IMR-90 (cell line): ENCODE measurements around the gene LZTS3. TPM values are rescaled to one million over a fixed set of nuclear protein-coding genes. Genes with fewer than 3 reads are reported as not detected.

Experiments used
- ATAC-seq: fragments of 200-7000 bp; cut with Tn5 transposase; 2 replicates; pipeline ENCODE4 v1.9.1; 2020; ENCODE audit warnings: low read depth, mild to moderate bottlenecking, moderate library complexity
- BruUV-seq: library from RNA; stranded (reverse); fragments of 400-500 nt; replicated peaks from 2 replicates; lab custom pipeline; 2021; lab: Mats Ljungman, UMichigan
- CTCF ChIA-PET: fragments of 300-600 bp; formaldehyde crosslinking; extraction: SDS; loops from one replicate; lab custom pipeline; 2021; ENCODE audit warnings: antibody characterized with exemption; lab: Yijun Ruan, JAX
- POLR2A ChIA-PET: fragments of 300-600 bp; sonication (Branson Sonifier 250); formaldehyde crosslinking; loops from one replicate; lab custom pipeline; 2022; ENCODE audit warnings: antibody characterized with exemption; ENCODE audit not compliant: unreplicated experiment; lab: Charles Lee
- DNase-seq: peaks from one replicate; pipeline ENCODE4 v3.0.0; 2013
- H2AFZ ChIP-seq: replicated peaks from 2 replicates; pipeline ENCODE3; 2013; ENCODE audit warnings: low read length, mild to moderate bottlenecking; ENCODE audit not compliant: poor library complexity
- H2AK5ac ChIP-seq: 2 replicates; pipeline ENCODE4 v1.6.1; 2013; ENCODE audit warnings: low read depth, low read length, inconsistent platforms
- H2AK9ac ChIP-seq: replicated peaks from 2 replicates; pipeline ENCODE3; 2013; ENCODE audit warnings: mild to moderate bottlenecking, low read depth, low read length, moderate library complexity; ENCODE audit not compliant: poor library complexity
- H2BK120ac ChIP-seq: 2 replicates; pipeline ENCODE4 v1.6.1; 2013; ENCODE audit warnings: low read depth, low read length, inconsistent platforms
- H2BK15ac ChIP-seq: 3 replicates; pipeline ENCODE4 v1.6.1; 2013; ENCODE audit warnings: low read depth, low read length, inconsistent platforms
- H2BK20ac ChIP-seq: 2 replicates; pipeline ENCODE4 v1.6.1; 2013; ENCODE audit warnings: low read depth, mild to moderate bottlenecking, inconsistent platforms, low read length, moderate library complexity
- H2BK5ac ChIP-seq: 2 replicates; pipeline ENCODE4 v1.6.1; 2013; ENCODE audit warnings: mild to moderate bottlenecking, low read depth, low read length, inconsistent platforms; ENCODE audit not compliant: poor library complexity, severe bottlenecking
- H3K14ac ChIP-seq: replicated peaks from 2 replicates; pipeline ENCODE4 v1.6.1; 2013; ENCODE audit warnings: low read depth, low read length, inconsistent platforms
- H3K18ac ChIP-seq: 2 replicates; pipeline ENCODE4 v1.6.1; 2013; ENCODE audit warnings: low read depth, low read length, control low read depth
- H3K23ac ChIP-seq: 2 replicates; pipeline ENCODE4 v1.6.1; 2013; ENCODE audit warnings: low read depth, low read length, inconsistent platforms
- H3K27ac ChIP-seq: 2 replicates; pipeline ENCODE4 v1.5.1; 2013; ENCODE audit warnings: mild to moderate bottlenecking, control low read depth, low read length; ENCODE audit not compliant: insufficient read depth
- H3K27me3 ChIP-seq: 2 replicates; pipeline ENCODE4 v1.6.1; 2013; ENCODE audit warnings: low read length; ENCODE audit not compliant: control insufficient read depth, insufficient read depth
- H3K36me3 ChIP-seq: 2 replicates; pipeline ENCODE4 v1.6.1; 2013; ENCODE audit warnings: low read length, mixed read lengths; ENCODE audit not compliant: control insufficient read depth, insufficient read depth
- H3K4ac ChIP-seq: 2 replicates; pipeline ENCODE4 v1.6.1; 2013; ENCODE audit warnings: low read depth, low read length, inconsistent platforms
- H3K4me1 ChIP-seq: 2 replicates; pipeline ENCODE4 v1.6.1; 2013; ENCODE audit warnings: low read length, mixed read lengths; ENCODE audit not compliant: control insufficient read depth, insufficient read depth
- H3K4me2 ChIP-seq: 2 replicates; pipeline ENCODE4 v1.6.1; 2013; ENCODE audit warnings: low read depth, mild to moderate bottlenecking, control low read depth, low read length, moderate library complexity
- H3K4me3 ChIP-seq: 2 replicates; pipeline ENCODE4 v1.5.1; 2013; ENCODE audit warnings: low read depth, mild to moderate bottlenecking, control low read depth, low read length, moderate library complexity; ENCODE audit not compliant: insufficient read depth
- H3K56ac ChIP-seq: 2 replicates; pipeline ENCODE4 v1.6.1; 2013; ENCODE audit warnings: low read length, inconsistent platforms; ENCODE audit not compliant: insufficient read depth; ENCODE audit errors: extremely low read depth
- H3K79me1 ChIP-seq, 2 experiments: 2 replicates each; pipeline ENCODE4 v1.6.1; 2013; ENCODE audit warnings: low read length in 2 of 2, inconsistent platforms in 1 of 2, low read depth in 1 of 2
- H3K9ac ChIP-seq: 2 replicates; pipeline ENCODE4 v1.6.1; 2013; ENCODE audit warnings: low read depth, low read length, control low read depth
- H3K9me1 ChIP-seq: 2 replicates; pipeline ENCODE4 v1.6.1; 2013; ENCODE audit warnings: low read length, inconsistent platforms; ENCODE audit not compliant: insufficient read depth
- H3K9me3 ChIP-seq: 2 replicates; pipeline ENCODE4 v1.6.1; 2013; ENCODE audit warnings: low read length; ENCODE audit not compliant: control insufficient read depth, insufficient read depth
- H4K20me1 ChIP-seq: 2 replicates; pipeline ENCODE4 v1.6.1; 2013; ENCODE audit warnings: low read length, inconsistent platforms; ENCODE audit not compliant: insufficient read depth
- H4K5ac ChIP-seq: 2 replicates; pipeline ENCODE4 v1.6.1; 2013; ENCODE audit warnings: mild to moderate bottlenecking, low read depth, low read length, control low read depth
- H4K8ac ChIP-seq, 2 experiments: 2 replicates each; pipeline ENCODE4 v1.6.1; 2013; ENCODE audit warnings: low read depth in 2 of 2, low read length in 2 of 2, control low read depth in 1 of 2, inconsistent platforms in 1 of 2
- H4K91ac ChIP-seq: 2 replicates; pipeline ENCODE4 v1.6.1; 2013; ENCODE audit warnings: low read depth, low read length, inconsistent platforms; ENCODE audit not compliant: insufficient read depth
- BHLHE40 ChIP-seq: fragments of 150-350 bp; IDR thresholded peaks from 2 replicates; pipeline ENCODE4 v1.6.1; 2016; ENCODE audit warnings: mild to moderate bottlenecking, low read depth, low read length
- CEBPB ChIP-seq: IDR thresholded peaks from 2 replicates; pipeline ENCODE4 v1.6.1; 2012; ENCODE audit warnings: low read depth, low read length, improper control_type of control experiment
- CHD1 ChIP-seq: IDR thresholded peaks from 2 replicates; pipeline ENCODE4 v1.6.1; 2012; ENCODE audit warnings: low read depth, low read length, improper control_type of control experiment
- FOS ChIP-seq: fragments of 150-350 bp; IDR thresholded peaks from 2 replicates; pipeline ENCODE4 v1.6.1; 2016; ENCODE audit warnings: low read depth, low read length
- MXI1 ChIP-seq: IDR thresholded peaks from 2 replicates; pipeline ENCODE4 v1.6.1; 2012; ENCODE audit warnings: low read depth, mild to moderate bottlenecking, low read length, moderate library complexity, borderline replicate concordance
- NFE2L2 ChIP-seq: fragments of 150-350 bp; IDR thresholded peaks from 2 replicates; pipeline ENCODE4 v1.6.1; 2016; ENCODE audit warnings: low read depth, mild to moderate bottlenecking, low read length
- WGBS, 2 experiments: methylation state at CpG; one replicate each; pipeline versions ENCODE4 v1.1.5 to v1.1.7; 2013; ENCODE audit warnings: missing lambda C conversion rate in 2 of 2; ENCODE audit not compliant: insufficient read length in 1 of 2; ENCODE audit errors: extremely low coverage in 2 of 2; 5-methylcytosine and 5-hydroxymethylcytosine counted together
- dilution Hi-C: fragments of 300-500 bp; cut with HindIII; formaldehyde crosslinking; loops from one replicate; pipeline ENCODE4 v1.14.3; 2018; ENCODE audit warnings: low sequenced_read_pairs; ENCODE audit not compliant: unreplicated experiment
- in situ Hi-C: fragments of 300-500 bp; cut with MboI; formaldehyde crosslinking; loops from 3 replicates; pipeline ENCODE4 v1.14.3; 2019; ENCODE audit warnings: low sequenced_read_pairs, inconsistent platforms, mixed read lengths
- intact Hi-C: fragments of 100-400 bp; cut with micrococcal nuclease; formaldehyde crosslinking; loops from 2 replicates; pipeline ENCODE4 v1.10.0; 2022
- polyA plus RNA-seq, 3 experiments: library from polyadenylated mRNA; depleted of rRNA; stranded (reverse); fragments of >200 nt; gene quantifications; 2 replicates each; pipeline ENCODE4 v1.2.3, GENCODE V29; 2012; ENCODE audit warnings: low replicate concordance in 1 of 3
- total RNA-seq: library from RNA; depleted of rRNA; stranded (reverse); fragments of >200 nt; gene quantifications from 2 replicates; pipeline ENCODE4 v1.2.3, GENCODE V29; 2012

The LZTS3 gene
- total and polyA plus RNA-seq, 2 of the 4 experiments (the other 2 are of a cell fraction), result 1.4 to 3.2 TPM

DNA sequence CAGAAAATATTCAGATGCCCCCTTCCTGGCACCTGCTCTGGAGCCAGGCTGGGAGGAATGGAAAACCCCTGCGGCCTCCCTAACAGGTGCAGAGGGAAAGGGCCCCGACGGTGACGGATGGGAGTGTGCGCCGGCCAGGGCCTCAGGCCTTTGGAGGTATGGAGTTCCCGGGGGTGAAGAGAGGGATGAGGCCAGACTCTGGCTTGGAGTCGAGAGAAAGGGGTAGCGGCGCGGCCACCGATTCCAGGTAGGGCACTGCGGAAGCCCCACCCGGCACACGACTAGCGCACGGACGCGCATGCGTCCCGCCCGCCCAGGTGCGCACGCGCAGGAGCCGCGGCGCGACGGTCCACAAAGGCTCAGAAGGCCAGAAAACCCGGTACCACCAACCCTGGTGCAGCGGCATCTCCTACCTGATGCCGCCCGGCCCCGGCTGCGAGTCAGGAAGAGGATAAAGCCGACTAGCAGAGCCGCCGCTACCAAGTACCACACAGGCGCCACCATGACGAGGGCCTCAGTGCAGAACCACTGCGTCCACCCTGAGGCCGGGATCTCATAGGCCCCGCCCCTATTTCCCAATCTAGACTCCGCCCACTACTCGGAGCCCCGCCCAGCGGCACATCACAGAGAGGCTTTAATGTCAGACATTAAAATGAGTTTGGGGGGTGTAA lies 30.9 kb upstream of the LZTS3 start, which contains the start of gene DDRGK1:
Gene DDRGK1 (minus strand): TSS at position 559 of the 671 bp plus-strand sequence. CDS start 55 bp downstream, at position 504.
- in situ Hi-C loops (no loop called here), dilution Hi-C loops (no loop called here), intact Hi-C loops (no loop called here)
- peak within 1 kb of the TSS; percentile 71; the same call in 1 of the 2 replicates for H3K23ac ChIP-seq
- no peaks in the 10 kb centered on the region for H4K20me1 ChIP-seq
- peak within 1 kb of the TSS; percentile 98 for H3K14ac ChIP-seq
- H3K18ac ChIP-seq, result peak within 1 kb of the TSS; percentile 65
- H3K9ac ChIP-seq, result peak within 1 kb of the TSS; percentile 80
- peak; percentile 69 for DNase-seq
- peak within 1 kb of the TSS; percentile 94 for H2AFZ ChIP-seq
- peak within 1 kb of the TSS; percentile 40; the same call in 1 of the 2 replicates for H3K56ac ChIP-seq
- no peaks in the 10 kb centered on the region for H3K9me3 ChIP-seq
- H4K8ac ChIP-seq, result peak within 1 kb of the TSS; percentile 25 to 96
- peak within 1 kb of the TSS; percentile 96 for H2AK9ac ChIP-seq
- no peak for TF ChIP-seq CHD1
- TF ChIP-seq NFE2L2, result no peak
- TF ChIP-seq BHLHE40, result peak; percentile 74; the same call in 1 of the 2 replicates
- peak; percentile 9; the same call in 1 of the 2 replicates for TF ChIP-seq MXI1
- TF ChIP-seq FOS, result 0 out of 2 replicates have a peak, but pooled peaks have one; percentile 15
- TF ChIP-seq CEBPB, result peak; percentile 98
- H4K91ac ChIP-seq, result peak within 1 kb of the TSS; percentile 86
- WGBS, 2 experiments, result 5% methylated on average over 16 of the region's 48 CpGs; no CpG with 5 or more reads in 1 of the 2 experiments
- H2BK20ac ChIP-seq, result no peak within 1 kb of the TSS
- ATAC-seq, result peak; percentile 91
- peaks cover 16% of the 10 kb centered on the region for H3K36me3 ChIP-seq
- peaks cover 7% of the 10 kb centered on the region; the same call in 1 of the 2 replicates for H3K9me1 ChIP-seq
- H3K79me1 ChIP-seq, result peaks cover 26 to 48% of the 10 kb centered on the region in 2 experiments
- peak within 1 kb of the TSS; percentile 83 for H3K4me3 ChIP-seq
- peak within 1 kb of the TSS; percentile 84 for H3K4me2 ChIP-seq
- no peaks in the 10 kb centered on the region for H3K27me3 ChIP-seq
- H2AK5ac ChIP-seq, result peak within 1 kb of the TSS; percentile 52; the same call in 1 of the 2 replicates
- peak within 1 kb of the TSS; percentile 25; the same call in 1 of the 3 replicates for H2BK15ac ChIP-seq
- peak within 1 kb of the TSS; percentile 78 for H2BK5ac ChIP-seq
- CTCF ChIA-PET, result no interaction called here
- POLR2A ChIA-PET, result no interaction called here
- H4K5ac ChIP-seq, result peak within 1 kb of the TSS; percentile 89
- peak within 1 kb of the TSS; percentile 85 for H3K4ac ChIP-seq
- H3K4me1 ChIP-seq, result peaks cover 7% of the 10 kb centered on the region
- peak within 1 kb of the TSS; percentile 48; the same call in 1 of the 2 replicates for H2BK120ac ChIP-seq
- peak within 1 kb of the TSS; percentile 87 for H3K27ac ChIP-seq
- BruUV-seq, result no TSS peak
